ENCODE data around the gene MAP3K2.

DNA sequence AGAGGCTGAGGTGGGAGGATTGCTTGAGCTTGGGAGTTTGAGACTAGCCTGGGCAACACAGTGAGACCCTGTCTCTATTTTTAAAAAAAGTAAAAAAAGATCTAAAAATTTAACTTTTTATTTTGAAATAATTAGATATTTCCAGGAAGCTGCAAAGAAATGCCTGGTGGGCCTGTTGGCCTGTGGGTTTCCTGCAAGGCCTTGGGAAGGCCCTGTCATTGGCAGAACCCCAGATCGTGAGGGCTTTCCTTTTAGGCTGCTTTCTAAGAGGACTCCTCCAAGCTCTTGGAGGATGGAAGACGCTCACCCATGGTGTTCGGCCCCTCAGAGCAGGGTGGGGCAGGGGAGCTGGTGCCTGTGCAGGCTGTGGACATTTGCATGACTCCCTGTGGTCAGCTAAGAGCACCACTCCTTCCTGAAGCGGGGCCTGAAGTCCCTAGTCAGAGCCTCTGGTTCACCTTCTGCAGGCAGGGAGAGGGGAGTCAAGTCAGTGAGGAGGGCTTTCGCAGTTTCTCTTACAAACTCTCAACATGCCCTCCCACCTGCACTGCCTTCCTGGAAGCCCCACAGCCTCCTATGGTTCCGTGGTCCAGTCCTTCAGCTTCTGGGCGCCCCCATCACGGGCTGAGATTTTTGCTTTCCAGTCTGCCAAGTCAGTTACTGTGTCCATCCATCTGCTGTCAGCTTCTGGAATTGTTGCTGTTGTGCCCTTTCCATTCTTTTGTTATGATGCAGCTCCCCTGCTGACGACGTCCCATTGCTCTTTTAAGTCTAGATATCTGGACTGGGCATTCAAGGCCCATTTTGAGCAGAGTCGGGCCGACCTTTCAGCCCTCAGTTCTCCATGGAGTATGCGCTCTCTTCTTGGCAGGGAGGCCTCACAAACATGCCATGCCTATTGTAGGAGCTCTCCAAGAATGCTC lies 37.1 kb upstream of the MAP3K2 start:
- TF ChIP-seq POLR2A (IDR thresholded peaks at IDR 0.05), result no peak
- TF ChIP-seq POLR2AphosphoS5 (IDR thresholded peaks at IDR 0.05), result no peak
- TF ChIP-seq, protein P1, sequence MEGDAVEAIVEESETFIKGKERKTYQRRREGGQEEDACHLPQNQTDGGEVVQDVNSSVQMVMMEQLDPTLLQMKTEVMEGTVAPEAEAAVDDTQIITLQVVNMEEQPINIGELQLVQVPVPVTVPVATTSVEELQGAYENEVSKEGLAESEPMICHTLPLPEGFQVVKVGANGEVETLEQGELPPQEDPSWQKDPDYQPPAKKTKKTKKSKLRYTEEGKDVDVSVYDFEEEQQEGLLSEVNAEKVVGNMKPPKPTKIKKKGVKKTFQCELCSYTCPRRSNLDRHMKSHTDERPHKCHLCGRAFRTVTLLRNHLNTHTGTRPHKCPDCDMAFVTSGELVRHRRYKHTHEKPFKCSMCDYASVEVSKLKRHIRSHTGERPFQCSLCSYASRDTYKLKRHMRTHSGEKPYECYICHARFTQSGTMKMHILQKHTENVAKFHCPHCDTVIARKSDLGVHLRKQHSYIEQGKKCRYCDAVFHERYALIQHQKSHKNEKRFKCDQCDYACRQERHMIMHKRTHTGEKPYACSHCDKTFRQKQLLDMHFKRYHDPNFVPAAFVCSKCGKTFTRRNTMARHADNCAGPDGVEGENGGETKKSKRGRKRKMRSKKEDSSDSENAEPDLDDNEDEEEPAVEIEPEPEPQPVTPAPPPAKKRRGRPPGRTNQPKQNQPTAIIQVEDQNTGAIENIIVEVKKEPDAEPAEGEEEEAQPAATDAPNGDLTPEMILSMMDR (IDR thresholded peaks at IDR 0.05), result no peak

All from suprapubic skin (tissue), 4 donors.